Transverse colon (tissue), 4 donors: ENCODE measurements around the gene LRRC75A. TPM values are rescaled to one million over a fixed set of nuclear protein-coding genes. Genes with fewer than 3 reads are reported as not detected.
"Not testable (repeated sequence)": the region's sequence is repeated elsewhere in the genome, so short reads cannot be mapped to it uniquely, and the experiment has no call there.

Experiments used
- DNase-seq: peaks from one replicate; pipeline ENCODE4 v3.0.0-alpha.2; 2019
- H3K27ac ChIP-seq, 4 donors: fragments of 200-600 bp; sonication (generic); 2 replicates each; pipeline ENCODE4 v1.5.1; 2016 to 2018; ENCODE audit warnings: inconsistent platforms in 4 of 4
- H3K27me3 ChIP-seq: fragments of 200-600 bp; sonication (generic); 2 replicates; pipeline ENCODE4 v1.5.1; 2017; ENCODE audit warnings: inconsistent platforms
- H3K36me3 ChIP-seq, 4 donors: fragments of 200-600 bp; sonication (generic); 2 replicates each; pipeline ENCODE4 v1.5.1; 2017 to 2019; ENCODE audit warnings: inconsistent platforms in 4 of 4
- H3K4me1 ChIP-seq, 4 donors: fragments of 200-600 bp; sonication (generic); 2 replicates each; pipeline ENCODE4 v1.5.1; 2017 to 2020; ENCODE audit warnings: inconsistent platforms in 4 of 4
- H3K4me3 ChIP-seq, 4 donors: fragments of 200-600 bp; sonication (generic); 1 replicate in 1 of 4; 2 replicates in 3 of 4; pipeline versions ENCODE4 v1.5.1 to v1.6.1; 2017 to 2019; ENCODE audit warnings: inconsistent platforms in 4 of 4
- H3K9me3 ChIP-seq, 2 donors: fragments of 200-600 bp; sonication (generic); 2 replicates each; pipeline ENCODE4 v1.5.1; 2017 to 2019; ENCODE audit warnings: inconsistent platforms in 2 of 2
- CTCF ChIP-seq, 5 experiments: fragments of 200-600 bp in 3 of 5; fragments of 450-650 bp in 2 of 5; sonication (generic) in 3 of 5; IDR thresholded peaks; 1 replicate in 2 of 5; 2 replicates in 3 of 5; pipeline ENCODE4 v1.5.1; 2016 to 2017; ENCODE audit warnings: antibody characterized with exemption in 5 of 5, inconsistent platforms in 3 of 5, mild to moderate bottlenecking in 2 of 5, moderate library complexity in 1 of 5
- EP300 ChIP-seq: sonication (generic); formaldehyde crosslinking; IDR thresholded peaks from one replicate; pipeline ENCODE4 v1.6.1; 2017; ENCODE audit warnings: antibody characterized with exemption, low read depth
- POLR2A ChIP-seq: fragments of 450-650 bp; IDR thresholded peaks from one replicate; pipeline ENCODE4 v1.6.1; 2016; ENCODE audit warnings: antibody characterized with exemption, mild to moderate bottlenecking, moderate library complexity
- POLR2AphosphoS5 ChIP-seq, 3 donors: sonication (generic); formaldehyde crosslinking; IDR thresholded peaks; one replicate each; pipeline ENCODE4 v1.6.1; 2016; ENCODE audit warnings: antibody characterized with exemption in 3 of 3
- WGBS, 2 donors: methylation state at CpG; one replicate each; pipeline ENCODE4 v1.1.5; 2018; ENCODE audit warnings: low coverage in 1 of 2; 5-methylcytosine and 5-hydroxymethylcytosine counted together
- in situ Hi-C, 4 donors: fragments of 200-750 bp; cut with MboI; loops; one replicate each; pipeline versions ENCODE4 v1.15.0 to v1.15.1; 2017; ENCODE audit warnings: low sequenced_read_pairs in 3 of 4, low pct_ligation_motif_present in 1 of 4, low pct_unique_long_range_greater_than_20kb in 1 of 4
- intact Hi-C: fragments of 100-400 bp; cut with DNase I; formaldehyde crosslinking; loops from one replicate; pipeline ENCODE4 v1.15.1; 2023; ENCODE audit warnings: low total_unique reads
- total RNA-seq, 4 donors: library from RNA; depleted of rRNA; stranded (reverse); fragments of >200 nt; gene quantifications; one replicate each; pipeline ENCODE4 v1.1.0, GENCODE V29; 2016

Gene LRRC75A
- total RNA-seq, 4 donors from 2014 or later, result 67.9 to 194 (median 115) TPM

DNA sequence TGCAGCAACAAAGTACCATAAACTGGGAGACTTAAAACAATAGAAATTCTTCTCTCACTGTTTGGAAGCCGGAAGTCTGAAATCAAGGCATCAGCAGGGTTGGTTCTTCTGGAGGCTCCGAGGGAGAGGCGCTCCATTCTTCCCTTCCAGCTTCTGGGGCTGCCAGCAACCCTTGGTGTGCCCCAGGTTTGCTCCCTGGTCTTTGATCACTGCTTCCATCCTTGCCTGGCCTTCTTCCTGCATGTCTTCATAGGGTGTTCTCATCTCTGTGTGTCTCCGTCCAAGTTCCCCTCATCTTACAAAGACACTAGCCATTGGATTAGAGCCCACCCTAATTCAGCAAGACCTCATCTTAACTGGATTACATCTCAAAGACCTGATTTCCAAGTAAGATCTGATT is 35.3 kb upstream of the LRRC75A start:
- intact Hi-C loops, result no loop called here
- Histone ChIP-seq H3K27me3 (peaks cover 12% of the 10 kb centered on the region), H3K4me1 (no peaks in the 10 kb centered on the region), H3K27ac (no peak overlapping the region), H3K4me3 (no peak overlapping the region), H3K9me3 (no peaks in the 10 kb centered on the region), H3K36me3 (no peaks in the 10 kb centered on the region)
- in situ Hi-C loops, result loop anchor here in 2 of 4 donors (10.0 to 25.0 kb wide), 2 partner anchors 162 to 460 kb away; no protein-coding TSS in a partner anchor
- no peak for DNase-seq
- TF ChIP-seq POLR2AphosphoS5 (IDR thresholded peaks at IDR 0.05) (no peak), POLR2A (no peak), EP300 (no peak)
- WGBS, 2 donors, result 81 to 90% methylated on average over 2 to 4 of the region's 4 CpGs

DNA sequence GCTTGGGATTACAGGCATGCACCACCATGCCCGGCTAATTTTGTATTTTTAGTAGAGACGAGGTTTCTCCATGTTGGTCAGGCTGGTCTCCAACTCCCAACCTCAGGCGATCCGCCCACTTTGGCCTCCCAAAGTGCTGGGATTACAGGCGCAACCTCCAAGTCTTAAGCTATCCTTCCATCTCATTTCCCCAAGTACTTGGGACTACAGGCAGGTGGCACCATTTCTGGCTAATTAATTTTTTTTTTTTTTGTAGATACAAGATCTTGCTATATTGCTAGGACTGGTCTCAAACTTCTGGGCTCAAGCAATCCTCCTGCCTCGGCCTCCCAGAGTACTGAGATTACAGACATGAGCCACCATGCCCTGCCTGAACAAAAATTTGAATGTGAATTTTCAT is 33.6 kb upstream of the LRRC75A start:
- H3K4me1 ChIP-seq, H3K9me3 ChIP-seq, H3K36me3 ChIP-seq, H3K27me3 ChIP-seq, DNase-seq, H3K4me3 ChIP-seq, H3K27ac ChIP-seq, intact Hi-C loops: not testable (repeated sequence)
- WGBS, 2 donors, result 91% methylated on average over 6 of the region's 6 CpGs; no CpG with 5 or more reads in 1 of the 2 donors
- in situ Hi-C loops, result loop anchor here in 2 of 4 donors (10.0 to 25.0 kb wide), 2 partner anchors 161 to 462 kb away; no protein-coding TSS in a partner anchor

DNA sequence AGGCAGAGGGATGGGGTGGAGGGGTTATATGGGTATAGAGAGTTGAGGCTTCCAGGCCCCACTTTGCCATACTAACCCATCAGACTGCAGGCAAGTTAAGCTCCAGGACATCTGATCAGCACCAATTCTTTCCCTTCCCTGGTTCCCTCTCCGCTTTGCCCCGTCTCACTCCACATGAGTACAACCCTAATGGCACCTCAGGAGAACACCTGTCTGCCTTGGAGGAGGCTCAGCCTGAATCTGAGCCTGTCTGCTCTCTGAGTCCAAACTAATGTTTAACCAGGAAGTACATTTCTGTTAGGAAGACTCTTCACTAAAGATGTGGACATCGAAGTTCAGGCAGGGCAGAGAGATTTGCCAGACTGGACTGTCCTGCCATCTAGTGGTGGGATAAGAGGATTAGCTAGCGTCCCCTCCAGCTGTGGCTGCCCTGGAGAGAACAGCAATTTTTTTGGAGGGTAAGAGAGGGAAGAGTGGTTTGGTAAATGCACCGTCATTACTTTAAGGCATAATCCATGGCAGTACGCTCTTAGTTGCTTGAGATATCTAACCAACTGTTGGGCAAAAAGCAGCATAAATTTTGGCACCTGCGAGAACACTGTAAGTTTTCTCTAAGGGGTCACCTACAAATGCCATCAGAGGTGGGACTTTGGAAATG is 29.2 kb upstream of the LRRC75A start:
- Histone ChIP-seq H3K27me3 (no peaks in the 10 kb centered on the region), H3K27ac (peak overlapping the region in 3 of 4 donors; percentile 23 to 47 (median 29)), H3K4me3 (no peak overlapping the region), H3K36me3 (no peaks in the 10 kb centered on the region), H3K4me1 (peaks cover 0 to 6% (median 6%) of the 10 kb centered on the region in 4 donors), H3K9me3 (no peaks in the 10 kb centered on the region)
- no peak for TF ChIP-seq EP300
- peak; percentile 82 to 96 (median 88) for TF ChIP-seq CTCF (IDR thresholded peaks at IDR 0.05)
- TF ChIP-seq POLR2A, result peak; percentile 30
- peak in 1 of 3 donors; percentile 37 for TF ChIP-seq POLR2AphosphoS5 (IDR thresholded peaks at IDR 0.05)
- in situ Hi-C loops, result loop anchor here (10.0 to 25.0 kb wide), 2 partner anchors 156 to 159 kb away; partner anchors contain the start of gene CENPV (in 2 of the 4)
- DNase-seq, result peak; percentile 81
- WGBS, 2 donors, result 25 to 27% methylated on average over 7 of the region's 7 CpGs
- intact Hi-C loops, result loop anchor here (5.0 kb wide), 1 partner anchor 69 kb away; no protein-coding TSS in a partner anchor

DNA sequence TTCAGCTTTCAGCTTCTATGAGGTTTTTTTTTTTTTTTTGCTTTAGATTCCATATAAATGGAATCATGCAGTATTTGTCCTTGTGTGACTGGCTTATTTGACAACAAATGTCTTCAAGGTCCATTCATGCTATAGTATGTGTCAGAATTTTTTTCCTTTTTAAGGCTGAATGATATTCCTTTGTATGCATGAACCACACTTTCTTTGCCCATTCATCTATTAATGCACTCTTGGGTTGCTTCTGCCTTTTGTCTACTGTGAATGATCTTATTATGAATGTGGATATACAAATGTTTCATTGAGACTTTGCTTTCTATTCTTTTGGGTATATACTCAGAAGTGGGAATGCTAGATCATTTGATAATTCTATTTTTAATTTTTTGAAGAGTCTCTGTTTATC is 27.0 kb upstream of the LRRC75A start:
- no peaks in the 10 kb centered on the region for H3K27me3 ChIP-seq
- H3K36me3 ChIP-seq, result no peaks in the 10 kb centered on the region
- no peak overlapping the region for H3K4me3 ChIP-seq
- peaks cover 0 to 6% (median 6%) of the 10 kb centered on the region in 4 donors for H3K4me1 ChIP-seq
- no peaks in the 10 kb centered on the region for H3K9me3 ChIP-seq
- DNase-seq, result no peak
- TF ChIP-seq POLR2AphosphoS5 (IDR thresholded peaks at IDR 0.05) (no peak), CTCF (IDR thresholded peaks at IDR 0.05) (no peak), EP300 (no peak), POLR2A (no peak)
- intact Hi-C loops, result loop anchor here (1.0 kb wide), 1 partner anchor 38 kb away; no protein-coding TSS in a partner anchor
- no peak overlapping the region for H3K27ac ChIP-seq
- in situ Hi-C loops, result loop anchor here in 3 of 4 donors (5.0 to 25.0 kb wide), 3 partner anchors 62 to 157 kb away; partner anchors contain the start of gene CENPV (in 2 of the 3)

- Histone ChIP-seq H3K36me3 (no peaks in the 10 kb centered on the region), H3K4me3 (no peak overlapping the region), H3K4me1 (peaks cover 0 to 6% (median 6%) of the 10 kb centered on the region in 4 donors), H3K9me3 (no peaks in the 10 kb centered on the region), H3K27ac (no peak overlapping the region), H3K27me3 (no peaks in the 10 kb centered on the region)
- intact Hi-C loops, result no loop called here
- TF ChIP-seq CTCF (IDR thresholded peaks at IDR 0.05) (no peak), EP300 (no peak)
- 79 to 85% methylated on average over 7 of the region's 7 CpGs for WGBS, 2 donors
- no peak for DNase-seq
- in situ Hi-C loops, result loop anchor here in 3 of 4 donors (5.0 to 25.0 kb wide), 3 partner anchors 60 to 155 kb away; partner anchors contain the start of gene CENPV (in 2 of the 3)
Measured at GRCh38 chr17:16517477-16517876, 25.5 kb upstream of the LRRC75A start.
